HG02571 (cell line): ENCODE measurements around the gene ADGRG3.

Source experiments
- ATAC-seq: cut with Tn5 transposase; IDR thresholded peaks from one replicate; pipeline ENCODE4 v1.9.1; 2021; ENCODE audit warnings: mild to moderate bottlenecking, moderate library complexity; ENCODE audit not compliant: unreplicated experiment

The ADGRG3 gene

DNA sequence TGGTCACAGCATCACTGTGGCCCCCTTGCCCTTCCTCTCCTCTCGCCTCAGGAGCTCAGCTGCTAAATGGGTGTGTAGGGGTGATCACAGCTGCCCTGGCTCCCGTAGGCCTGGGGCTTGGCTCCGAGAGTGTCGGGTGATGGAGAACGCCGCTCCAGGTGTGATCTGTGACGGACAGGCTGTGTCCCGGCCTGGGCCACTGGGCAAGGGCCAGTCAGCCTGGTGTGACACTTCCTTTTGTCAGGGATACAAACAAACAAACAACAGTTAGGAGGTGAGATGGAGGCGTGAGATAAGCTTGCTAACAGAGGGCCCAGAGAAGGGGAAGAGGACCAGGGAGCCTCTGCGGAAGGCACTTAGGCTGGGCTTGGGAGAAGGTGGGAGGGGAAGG is 37.7 kb upstream of the ADGRG3 start:
- no peak for ATAC-seq

- ATAC-seq: no peak
These were observed 36.9 kb upstream of the ADGRG3 start for GRCh38 chr16:57630931-57631845.

DNA sequence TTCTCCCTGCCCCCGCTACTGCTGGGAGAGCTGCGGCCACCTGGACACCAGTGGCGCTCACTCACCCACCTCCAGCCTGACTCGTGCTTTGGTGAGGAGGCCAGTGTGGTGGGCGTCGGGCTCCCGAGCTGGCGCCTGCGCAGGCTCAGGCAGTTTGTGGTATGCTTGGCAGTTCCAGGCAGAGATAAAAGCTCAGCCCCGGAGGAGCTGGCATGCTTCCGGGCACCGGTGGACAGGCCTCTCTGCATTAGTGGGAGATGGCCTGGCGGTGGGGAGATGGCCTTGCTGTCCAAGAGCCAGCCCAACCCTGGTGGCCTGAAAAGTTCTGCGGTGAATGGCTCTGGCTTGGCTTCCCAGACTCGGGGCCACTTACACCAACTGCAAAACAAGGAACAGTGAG is 35.5 kb upstream of the ADGRG3 start:
- ATAC-seq: no peak

DNA sequence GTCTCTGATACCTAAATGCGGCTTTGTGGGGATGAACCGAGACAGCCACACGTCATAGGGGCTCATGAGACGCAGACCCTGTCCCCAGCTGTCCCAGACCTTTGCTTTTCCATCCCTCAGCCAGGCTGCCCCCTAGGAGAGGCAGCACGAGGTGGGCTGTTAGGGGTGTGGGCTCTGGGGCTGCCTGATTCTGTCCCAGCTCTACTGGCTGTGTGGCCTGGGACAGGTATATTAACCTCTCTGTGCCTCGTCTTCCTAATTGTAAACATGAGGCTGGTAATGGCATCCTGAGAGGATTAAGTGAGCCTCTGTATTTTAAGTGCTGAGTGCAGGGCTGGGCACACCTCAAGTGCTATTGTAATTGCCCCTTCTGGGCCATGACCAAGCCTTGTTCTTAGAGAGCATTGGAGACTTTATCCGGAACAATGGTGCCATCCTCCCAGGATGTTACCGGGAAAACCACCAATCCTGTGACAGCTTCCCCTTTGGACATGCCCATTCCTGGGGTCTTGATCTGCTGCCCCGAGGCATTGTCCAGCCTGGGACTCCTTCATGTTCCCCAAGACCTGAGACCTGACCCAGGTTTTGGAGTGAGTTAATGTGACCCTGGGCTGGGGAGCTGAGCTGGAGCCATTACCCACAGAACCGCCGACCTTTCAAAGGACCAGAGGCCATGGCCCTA is 34.6 kb upstream of the ADGRG3 start:
- ATAC-seq: no peak

- no peak for ATAC-seq
These were observed 33.9 kb upstream of the ADGRG3 start for GRCh38 chr16:57634171-57634570.

GRCh38 chr16:57635266-57636097 is 32.6 kb upstream of the ADGRG3 start:
- ATAC-seq: no peak

DNA sequence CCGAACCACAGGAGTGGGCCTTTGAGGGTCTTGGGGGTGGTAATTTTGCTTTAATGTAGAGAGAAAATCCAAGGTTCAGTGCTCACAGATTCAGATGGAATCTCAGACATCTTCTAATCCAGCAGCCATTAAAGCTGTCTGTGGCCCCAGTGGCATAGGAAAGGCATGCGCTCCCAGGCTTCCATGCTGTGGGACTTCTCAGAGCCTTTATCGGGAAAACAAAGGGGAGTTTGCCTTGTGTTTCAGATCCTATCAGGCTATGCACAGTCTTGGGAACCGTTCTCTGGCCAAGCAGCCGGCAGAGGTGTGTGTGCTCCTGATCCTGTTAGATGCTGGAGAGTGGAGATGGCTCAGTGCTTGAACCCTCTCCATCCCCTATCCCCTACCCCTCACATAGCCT is 31.9 kb upstream of the ADGRG3 start:
- ATAC-seq: no peak

DNA sequence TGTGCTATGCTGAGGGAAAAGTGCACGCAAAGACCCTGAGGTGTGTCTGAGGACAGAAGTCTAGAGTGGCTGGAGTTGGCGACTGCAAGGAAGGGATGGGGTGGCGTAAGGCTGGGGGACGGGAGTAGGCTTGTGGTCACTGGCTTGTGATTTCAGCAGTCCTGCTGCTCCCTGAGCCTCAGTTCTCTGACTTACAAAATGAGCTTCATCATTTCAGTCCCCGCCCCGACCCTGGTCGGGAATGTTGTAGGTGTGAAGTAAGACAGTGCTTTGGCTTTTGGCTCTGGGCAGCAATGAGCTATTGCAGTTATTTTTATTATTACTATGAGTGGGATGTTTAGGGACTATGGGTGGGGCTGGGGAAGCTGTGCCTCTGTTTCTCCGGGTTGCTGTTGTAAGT is 31.1 kb upstream of the ADGRG3 start:
- ATAC-seq: no peak

DNA sequence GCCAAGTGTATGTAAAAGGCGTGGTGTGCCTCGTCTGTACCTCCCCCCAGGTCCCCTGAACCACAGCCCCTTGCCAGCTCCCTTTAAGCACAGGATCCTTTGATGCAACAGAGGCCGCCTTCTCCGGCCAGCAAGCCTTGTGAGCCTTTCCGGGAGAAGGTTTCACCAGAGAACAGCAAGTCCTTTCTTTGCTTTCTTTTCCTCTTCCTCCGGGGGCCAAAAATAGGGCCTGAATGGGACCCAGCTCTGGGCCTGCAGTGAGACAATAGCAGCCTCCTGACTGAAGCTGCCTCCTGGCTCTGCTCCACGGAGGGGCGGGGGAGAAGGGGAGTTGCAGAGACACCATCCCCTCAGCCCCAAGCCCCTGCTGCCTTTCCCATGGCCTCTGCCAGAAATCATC is 30.7 kb upstream of the ADGRG3 start:
- no peak for ATAC-seq

- ATAC-seq: no peak
These were observed 30.1 kb upstream of the ADGRG3 start for GRCh38 chr16:57637965-57638364.

DNA sequence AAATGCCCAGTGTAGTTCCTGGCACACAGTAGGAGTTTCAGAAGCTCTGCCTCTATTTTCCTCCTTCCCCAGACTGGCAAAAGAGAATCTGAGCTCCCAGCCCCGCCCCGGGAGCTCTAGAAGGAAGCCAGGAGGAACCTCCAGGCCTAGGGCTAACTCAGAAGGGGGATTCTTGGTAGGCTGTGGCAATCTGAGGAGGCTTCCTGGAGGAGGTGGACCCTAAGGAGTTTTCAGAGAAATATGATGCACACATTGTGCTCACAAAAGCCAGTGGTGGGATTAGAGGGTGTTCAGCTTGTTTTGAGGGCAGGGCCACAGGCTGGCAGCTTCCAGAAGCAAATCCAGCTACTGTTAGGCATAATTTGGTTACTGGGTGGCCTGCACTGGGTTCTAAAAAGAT is 29.7 kb upstream of the ADGRG3 start:
- ATAC-seq: no peak

DNA sequence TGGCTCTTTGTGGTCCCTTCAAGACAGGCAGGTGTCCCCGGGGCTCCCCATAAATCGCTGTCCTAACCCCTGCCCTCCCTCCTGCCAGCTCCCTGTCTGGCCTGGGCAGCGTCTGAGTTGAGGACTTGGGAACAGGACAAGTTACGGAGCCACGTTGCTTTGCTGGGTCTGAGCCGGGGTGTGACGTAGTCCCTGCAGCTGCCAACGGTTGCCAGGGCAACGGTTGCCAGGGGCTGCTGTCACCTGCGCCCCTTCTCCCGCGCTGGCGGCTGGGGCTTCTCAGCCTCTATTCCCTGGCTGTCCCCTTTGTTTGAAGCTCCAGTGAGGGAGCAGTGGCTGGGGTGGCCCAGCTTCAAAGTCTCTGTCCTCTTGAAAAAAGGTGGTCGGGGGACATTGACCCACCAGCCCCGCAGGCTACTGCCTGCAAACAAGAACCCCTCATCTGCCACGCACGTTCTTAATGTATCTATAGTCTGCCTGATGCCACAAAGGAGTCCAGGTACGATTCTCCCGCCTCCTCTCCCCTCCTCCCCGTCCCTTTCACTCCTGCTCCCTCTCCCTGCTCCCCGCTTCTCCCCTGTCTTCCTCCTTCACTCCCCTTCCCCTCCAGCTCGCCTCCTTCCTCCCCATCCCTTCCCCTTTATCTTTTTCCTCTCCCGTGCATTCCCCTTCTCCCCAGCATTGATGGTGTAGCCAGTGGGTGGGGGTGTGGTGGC is 28.8 kb upstream of the ADGRG3 start:
- ATAC-seq: no peak

GRCh38 chr16:57640185-57640584 is 27.9 kb upstream of the ADGRG3 start:
- ATAC-seq: no peak

DNA sequence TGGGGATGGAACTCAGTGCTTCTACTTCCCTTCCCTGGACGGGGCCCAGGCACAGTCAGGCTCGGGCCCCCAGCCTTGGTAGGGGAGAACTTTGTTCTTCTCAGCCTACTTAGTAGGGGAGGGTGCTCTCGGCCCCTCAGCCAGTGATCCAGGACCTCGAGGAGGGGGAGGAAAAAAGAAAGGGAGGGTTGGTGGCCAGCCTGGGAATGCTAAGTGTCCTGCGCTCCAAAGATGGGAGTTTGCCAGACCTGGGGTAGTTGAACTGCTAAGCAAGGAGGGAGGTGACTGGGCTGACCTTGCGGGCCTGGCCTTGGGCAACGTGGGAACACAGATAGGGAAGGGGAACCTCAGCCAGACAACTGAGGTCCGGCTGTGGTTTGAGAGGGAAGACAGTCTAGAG is 27.5 kb upstream of the ADGRG3 start:
- no peak for ATAC-seq

- no peak for ATAC-seq
These were observed 25.7 kb upstream of the ADGRG3 start for GRCh38 chr16:57642160-57643135.

- ATAC-seq: no peak
These were observed 24.8 kb upstream of the ADGRG3 start for GRCh38 chr16:57643147-57643874.

GRCh38 chr16:57643910-57644309 is 24.2 kb upstream of the ADGRG3 start:
- ATAC-seq: no peak

GRCh38 chr16:57644383-57645014 is 23.6 kb upstream of the ADGRG3 start:
- ATAC-seq: no peak

DNA sequence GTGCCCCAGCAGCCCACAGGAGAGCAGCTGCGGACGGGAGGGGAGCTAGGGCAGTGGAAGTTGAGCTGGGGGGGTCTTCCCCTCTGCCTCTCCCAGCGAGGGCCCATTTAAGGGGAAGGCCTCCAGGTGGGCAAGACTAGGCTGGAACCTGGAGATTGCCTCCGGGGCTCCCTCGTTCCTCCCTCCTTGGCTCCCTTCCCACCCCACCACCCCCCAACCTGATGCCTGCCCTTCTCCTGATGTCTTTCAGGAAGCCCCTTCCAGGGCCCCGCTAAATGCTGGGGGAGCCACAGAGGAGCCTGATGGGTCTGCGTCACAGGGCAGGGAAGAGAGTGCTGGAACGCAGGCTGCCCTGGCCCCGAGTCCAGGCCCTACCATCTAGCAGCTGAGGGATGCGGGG is 22.9 kb upstream of the ADGRG3 start:
- no peak for ATAC-seq
